Heart left ventricle (tissue), 13 donors: ENCODE data around the gene TCN2.

ENCODE experiments used
- POLR2A ChIP-seq, 2 donors: fragments of 450-650 bp; IDR thresholded peaks; one replicate each; pipeline ENCODE4 v1.6.1; 2017; ENCODE audit warnings: antibody characterized with exemption in 2 of 2, mild to moderate bottlenecking in 2 of 2, moderate library complexity in 2 of 2
- TF ChIP-seq, protein P1 (sequence below), 12 donors: fragments of 200-600 bp; sonication (generic) in 4 of 12; IDR thresholded peaks; one replicate each; pipeline versions ENCODE4 v1.5.0 to v1.8.0; 2018 to 2022; ENCODE audit warnings: antibody characterized with exemption in 12 of 12, mild to moderate bottlenecking in 5 of 12
- donor health status: ischemic (EF 13 %, LVEDD 7.1; RV severe dilation, severe dysfunction).
- donor health status: DM: no; HTN: yes; CAD: no.
- donor health status: DM: no; HTN: no; CAD: no.
- donor health status: ischemic (EF 25% LVEDD 6.9; RV normal size, moderate dysfunction).
- donor health status: ischemic (EF 25% LVEDD 5.7; RV mildly dilated, moderate dysfunction).
- donor health status: ischemic (EF 35%, LVEDD 5.7; RV mildly dilated, moderate dysfunction).
- donor health status: nonischemic (EF 11% LVEDD 7.7; RV severe dilation, severe dysfunction).
- donor health status: DM: yes; HTN: yes; CAD: no.
- donor health status: PGD.
- donor health status: ischemic (EF 29% LVEDD 5.4; RV normal size, mild dysfunction).
- donor health status: nonischemic (EF 23%, LVEDD 6.1; RV moderate dilation, normal function).

DNA sequence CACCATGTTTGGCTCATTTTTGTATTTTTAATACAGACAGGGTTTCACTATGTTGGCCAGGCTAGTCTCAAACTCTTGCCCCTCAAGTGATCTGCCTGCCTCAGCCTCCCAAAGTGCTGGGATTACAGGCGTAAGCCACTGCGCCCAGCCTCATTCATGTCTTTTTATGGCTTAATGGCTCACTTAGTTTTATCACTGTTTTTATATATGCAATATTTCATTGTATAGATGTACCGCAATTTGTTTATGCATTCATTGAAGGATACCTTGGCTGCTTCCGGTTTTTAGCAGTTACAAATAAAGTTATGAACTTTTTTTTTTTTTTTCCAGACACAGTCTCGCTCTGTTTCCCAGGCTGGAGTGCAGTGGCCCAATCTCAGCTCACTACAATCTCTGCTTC, 5.5 kb upstream of the TCN2 start:
- TF ChIP-seq, protein P1, sequence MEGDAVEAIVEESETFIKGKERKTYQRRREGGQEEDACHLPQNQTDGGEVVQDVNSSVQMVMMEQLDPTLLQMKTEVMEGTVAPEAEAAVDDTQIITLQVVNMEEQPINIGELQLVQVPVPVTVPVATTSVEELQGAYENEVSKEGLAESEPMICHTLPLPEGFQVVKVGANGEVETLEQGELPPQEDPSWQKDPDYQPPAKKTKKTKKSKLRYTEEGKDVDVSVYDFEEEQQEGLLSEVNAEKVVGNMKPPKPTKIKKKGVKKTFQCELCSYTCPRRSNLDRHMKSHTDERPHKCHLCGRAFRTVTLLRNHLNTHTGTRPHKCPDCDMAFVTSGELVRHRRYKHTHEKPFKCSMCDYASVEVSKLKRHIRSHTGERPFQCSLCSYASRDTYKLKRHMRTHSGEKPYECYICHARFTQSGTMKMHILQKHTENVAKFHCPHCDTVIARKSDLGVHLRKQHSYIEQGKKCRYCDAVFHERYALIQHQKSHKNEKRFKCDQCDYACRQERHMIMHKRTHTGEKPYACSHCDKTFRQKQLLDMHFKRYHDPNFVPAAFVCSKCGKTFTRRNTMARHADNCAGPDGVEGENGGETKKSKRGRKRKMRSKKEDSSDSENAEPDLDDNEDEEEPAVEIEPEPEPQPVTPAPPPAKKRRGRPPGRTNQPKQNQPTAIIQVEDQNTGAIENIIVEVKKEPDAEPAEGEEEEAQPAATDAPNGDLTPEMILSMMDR (IDR thresholded peaks at IDR 0.05) = no peak
- TF ChIP-seq POLR2A (IDR thresholded peaks at IDR 0.05) = no peak
